ENCODE measurements around the gene P2RY6.

GRCh38 chr11:73233692-73234470 lies 38.3 kb upstream of the P2RY6 start:
- TF ChIP-seq CTCF (conservative IDR thresholded peaks at IDR 0.05; ENCODE audit: low read length) (no peak), EZH2phosphoT487 (IDR thresholded peaks at IDR 0.05; ENCODE audit: borderline replicate concordance) (no peak)
